Measurements from ENCODE around the gene TRAF5. TPM values are rescaled to one million over a fixed set of nuclear protein-coding genes. Genes with fewer than 3 reads are reported as not detected.

The TRAF5 gene
- total RNA-seq, 1 donor from 2014 or later: 14.4 TPM

- H3K79me2 ChIP-seq (ENCODE audit: insufficient read depth, low read length): no peaks in the 10 kb centered on the region
- peaks cover 2% of the 10 kb centered on the region for H3K36me3 Mint-ChIP-seq (ENCODE audit: low read depth, unreplicated experiment)
- H3K4me1 ChIP-seq (ENCODE audit: insufficient read depth, low read length): peaks cover 20% of the 10 kb centered on the region
- H3K36me3 ChIP-seq (ENCODE audit: insufficient read depth, low read length): no peaks in the 10 kb centered on the region
- no peaks in the 10 kb centered on the region for H3K27me3 Mint-ChIP-seq (ENCODE audit: low read depth, unreplicated experiment)
- TF ChIP-seq EZH2 (IDR thresholded peaks at IDR 0.05; ENCODE audit: insufficient read depth, low read length): no peak
- no peak for TF ChIP-seq CTCF (IDR thresholded peaks at IDR 0.05; ENCODE audit: insufficient read depth, low read depth, low read length)
- H3K27me3 ChIP-seq (ENCODE audit: insufficient read depth, low read length): no peaks in the 10 kb centered on the region
- H3K9ac ChIP-seq (ENCODE audit: low read length): peak overlapping the region; percentile 92
- no peak for DNase-seq (ENCODE audit: low read depth)
- peak overlapping the region; percentile 95 for H3K4me3 Mint-ChIP-seq (ENCODE audit: unreplicated experiment)
- H3K9me3 ChIP-seq (ENCODE audit: insufficient read depth, low read depth, low read length): no peaks in the 10 kb centered on the region
- no peak overlapping the region for H3K27ac ChIP-seq (ENCODE audit: low read depth, low read length)
- H3K4me3 ChIP-seq (ENCODE audit: insufficient read depth, low read depth, low read length): peak overlapping the region; percentile 82
- peaks cover 28% of the 10 kb centered on the region for H3K4me1 Mint-ChIP-seq (ENCODE audit: low read depth, unreplicated experiment)
- no peaks in the 10 kb centered on the region for H4K20me1 ChIP-seq (ENCODE audit: insufficient read depth, low read length)
- no peaks in the 10 kb centered on the region for H3K9me3 Mint-ChIP-seq (ENCODE audit: unreplicated experiment)
- peak overlapping the region; percentile 90 for H3K4me2 ChIP-seq (ENCODE audit: low read length)
- no peak overlapping the region for H2AFZ ChIP-seq (ENCODE audit: low read depth, low read length)
- H3K27ac Mint-ChIP-seq (ENCODE audit: unreplicated experiment): no peak overlapping the region
- FAIRE-seq: no peak
Measured at GRCh38 chr1:211381481-211382181, 55.0 kb downstream of the TRAF5 start.

GRCh38 chr1:211382182-211382713 is 55.6 kb downstream of the TRAF5 start:
- peak overlapping the region; percentile 50 for H3K27ac Mint-ChIP-seq (ENCODE audit: unreplicated experiment)
- Histone ChIP-seq H3K27ac (ENCODE audit: low read depth, low read length) (peak overlapping the region; percentile 97), H3K79me2 (ENCODE audit: insufficient read depth, low read length) (no peaks in the 10 kb centered on the region), H3K4me2 (ENCODE audit: low read length) (peak overlapping the region; percentile 90), H3K4me3 (ENCODE audit: insufficient read depth, low read depth, low read length) (peak overlapping the region; percentile 82), H4K20me1 (ENCODE audit: insufficient read depth, low read length) (no peaks in the 10 kb centered on the region), H3K36me3 (ENCODE audit: insufficient read depth, low read length) (no peaks in the 10 kb centered on the region), H3K9me3 (ENCODE audit: insufficient read depth, low read depth, low read length) (no peaks in the 10 kb centered on the region), H3K4me1 (ENCODE audit: insufficient read depth, low read length) (peaks cover 14% of the 10 kb centered on the region), H2AFZ (ENCODE audit: low read depth, low read length) (peak overlapping the region; percentile 95), H3K9ac (ENCODE audit: low read length) (peak overlapping the region; percentile 92), H3K27me3 (ENCODE audit: insufficient read depth, low read length) (no peaks in the 10 kb centered on the region)
- peaks cover 22% of the 10 kb centered on the region for H3K4me1 Mint-ChIP-seq (ENCODE audit: low read depth, unreplicated experiment)
- H3K27me3 Mint-ChIP-seq (ENCODE audit: low read depth, unreplicated experiment): no peaks in the 10 kb centered on the region
- DNase-seq (ENCODE audit: low read depth) (no peak), FAIRE-seq (no peak)
- H3K36me3 Mint-ChIP-seq (ENCODE audit: low read depth, unreplicated experiment): peaks cover 2% of the 10 kb centered on the region
- H3K9me3 Mint-ChIP-seq (ENCODE audit: unreplicated experiment): no peaks in the 10 kb centered on the region
- no peak for TF ChIP-seq CTCF (IDR thresholded peaks at IDR 0.05; ENCODE audit: insufficient read depth, low read depth, low read length)
- no peak for TF ChIP-seq EZH2 (IDR thresholded peaks at IDR 0.05; ENCODE audit: insufficient read depth, low read length)
- peak overlapping the region; percentile 95 for H3K4me3 Mint-ChIP-seq (ENCODE audit: unreplicated experiment)

Data from astrocyte (in vitro differentiated cells and primary cell).